Neuron (in vitro differentiated cells): ENCODE results near the gene CWC27.
A peak's percentile ranks its signal among the peaks of the same experiment; 100 is the strongest.

Experiments used
- H2AFZ ChIP-seq: one replicate; pipeline ENCODE4 v1.6.1; 2013; ENCODE audit warnings: low read depth, mild to moderate bottlenecking, inconsistent platforms, low read length, moderate library complexity
- H3K27me3 ChIP-seq: one replicate; pipeline ENCODE4 v1.6.1; 2013; ENCODE audit warnings: low read length; ENCODE audit not compliant: insufficient read depth
- H3K36me3 ChIP-seq: one replicate; pipeline ENCODE4 v1.6.1; 2013; ENCODE audit warnings: low read length; ENCODE audit not compliant: insufficient read depth
- H3K4me1 ChIP-seq: one replicate; pipeline ENCODE4 v1.6.1; 2013; ENCODE audit warnings: low read length; ENCODE audit not compliant: insufficient read depth
- H3K4me3 ChIP-seq: 2 replicates; pipeline ENCODE4 v1.5.1; 2013; ENCODE audit warnings: mild to moderate bottlenecking, low read length, moderate library complexity
- H3K9me3 ChIP-seq: one replicate; pipeline ENCODE4 v1.6.1; 2013; ENCODE audit warnings: low read length

Gene CWC27

GRCh38 chr5:65022932-65023331, 254.2 kb downstream of the CWC27 start:
- Histone ChIP-seq H3K27me3 (no peaks in the 10 kb centered on the region), H3K4me1 (peaks cover 3% of the 10 kb centered on the region), H3K9me3 (no peaks in the 10 kb centered on the region), H2AFZ (no peak overlapping the region), H3K36me3 (peaks cover 4% of the 10 kb centered on the region), H3K4me3 (no peak overlapping the region)

DNA sequence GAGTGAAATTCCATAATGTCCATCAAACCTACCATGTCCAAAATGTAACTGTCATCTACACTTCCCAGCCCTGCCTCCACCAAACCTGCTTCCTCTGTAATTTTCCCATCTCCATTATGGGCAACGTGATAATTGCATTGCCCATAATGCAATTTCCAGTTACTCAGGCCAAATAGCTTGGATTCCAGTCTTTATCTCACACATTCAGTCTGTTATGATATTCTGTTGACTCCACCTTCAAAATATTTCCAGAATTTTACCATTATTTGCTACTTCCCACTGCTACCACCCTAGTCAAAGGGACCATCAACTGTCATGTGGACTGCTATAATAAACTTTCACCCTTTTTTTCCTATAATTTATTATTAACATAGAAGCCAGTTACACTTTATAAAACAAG, 256.0 kb downstream of the CWC27 start:
- Histone ChIP-seq H3K36me3 (peaks cover 4% of the 10 kb centered on the region), H2AFZ (no peak overlapping the region), H3K4me3 (no peak overlapping the region), H3K27me3 (no peaks in the 10 kb centered on the region), H3K4me1 (peaks cover 11% of the 10 kb centered on the region), H3K9me3 (no peaks in the 10 kb centered on the region)

DNA sequence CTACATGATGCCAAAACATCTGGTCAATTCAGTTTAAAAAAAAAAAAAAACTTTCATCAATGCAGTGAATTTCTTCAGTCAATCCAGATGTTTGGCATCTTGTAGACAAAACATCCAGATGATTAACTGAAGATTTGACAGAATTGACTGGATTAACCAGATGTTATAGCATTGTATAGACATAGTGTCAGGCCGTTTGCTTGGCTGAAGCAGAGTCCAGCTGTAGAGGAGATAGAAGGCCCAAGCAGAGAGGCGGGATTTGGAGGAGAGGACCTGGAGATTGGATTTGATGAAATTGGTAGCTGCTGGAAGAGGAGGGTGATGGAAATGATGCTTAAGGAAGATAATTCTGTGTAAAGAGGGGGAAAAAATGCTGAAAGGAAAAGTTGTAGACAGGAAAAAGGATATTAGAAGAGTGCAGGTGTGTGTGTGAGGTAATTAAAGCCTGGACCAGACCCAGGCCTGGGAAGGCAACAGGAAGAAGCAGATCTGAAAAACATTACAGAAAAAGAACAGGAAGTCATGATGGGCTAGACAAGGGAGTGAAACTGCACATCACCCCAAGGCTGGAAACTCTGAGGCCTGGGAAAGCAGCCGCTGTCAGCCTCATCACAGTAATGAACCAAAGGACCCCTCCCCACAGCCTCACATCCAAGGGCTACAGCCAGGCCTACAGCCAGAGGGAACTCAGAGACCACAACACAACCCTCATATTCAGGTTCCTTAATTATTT, 258.3 kb downstream of the CWC27 start:
- Histone ChIP-seq H3K4me3 (no peak overlapping the region), H3K9me3 (no peaks in the 10 kb centered on the region), H2AFZ (no peak overlapping the region), H3K36me3 (no peaks in the 10 kb centered on the region), H3K27me3 (no peaks in the 10 kb centered on the region), H3K4me1 (peaks cover 11% of the 10 kb centered on the region)

DNA sequence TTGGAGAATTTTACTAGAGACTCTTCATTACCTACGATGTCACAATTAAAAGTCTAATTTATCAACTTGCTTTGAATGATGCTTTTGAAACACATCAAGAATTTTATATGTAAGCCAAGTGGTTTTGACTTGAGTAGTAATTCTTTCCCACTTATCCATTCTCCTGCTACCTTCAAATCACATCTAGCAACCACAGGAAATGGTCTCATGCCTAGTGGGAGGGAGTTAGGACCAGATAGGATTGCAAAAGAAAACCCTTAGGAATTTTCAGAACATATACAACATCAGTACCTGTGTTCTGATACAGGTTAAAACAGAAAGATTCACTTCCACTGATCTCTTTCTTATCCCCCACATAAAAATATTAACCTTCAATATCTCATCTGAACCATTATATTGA, 260.4 kb downstream of the CWC27 start:
- Histone ChIP-seq H3K36me3 (no peaks in the 10 kb centered on the region), H3K4me3 (no peak overlapping the region), H3K9me3 (no peaks in the 10 kb centered on the region), H2AFZ (no peak overlapping the region), H3K4me1 (peaks cover 11% of the 10 kb centered on the region), H3K27me3 (no peaks in the 10 kb centered on the region)

- Histone ChIP-seq H3K4me1 (peaks cover 11% of the 10 kb centered on the region), H2AFZ (no peak overlapping the region), H3K36me3 (no peaks in the 10 kb centered on the region), H3K4me3 (no peak overlapping the region), H3K9me3 (no peaks in the 10 kb centered on the region), H3K27me3 (no peaks in the 10 kb centered on the region)
Observed at GRCh38 chr5:65030056-65030455, 261.3 kb downstream of the CWC27 start.

DNA sequence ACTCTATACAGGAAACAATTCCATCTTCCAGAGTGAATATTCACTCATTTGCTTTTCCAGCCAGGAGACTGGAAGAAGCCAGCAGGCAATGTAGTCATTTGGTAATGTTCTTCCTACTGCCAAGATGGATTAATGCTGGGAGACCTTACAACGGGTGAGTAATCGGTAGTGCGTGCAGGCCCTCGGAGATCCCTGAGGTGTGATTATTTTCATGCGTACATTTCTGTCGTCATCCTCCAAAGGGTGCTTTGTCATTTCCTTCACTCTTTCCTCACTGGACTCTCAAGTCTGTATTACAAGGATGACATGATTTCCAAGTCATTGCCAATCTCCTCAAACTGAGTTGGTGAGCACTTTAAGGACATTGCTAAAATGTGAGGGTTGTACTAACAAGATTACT, 263.5 kb downstream of the CWC27 start:
- Histone ChIP-seq H3K36me3 (no peaks in the 10 kb centered on the region), H3K9me3 (no peaks in the 10 kb centered on the region), H2AFZ (no peak overlapping the region), H3K4me1 (peaks cover 17% of the 10 kb centered on the region), H3K27me3 (no peaks in the 10 kb centered on the region), H3K4me3 (no peak overlapping the region)

- H3K27me3 ChIP-seq = no peaks in the 10 kb centered on the region
- H3K4me1 ChIP-seq = peaks cover 6% of the 10 kb centered on the region
- H2AFZ ChIP-seq = peak overlapping the region; percentile 96
- H3K9me3 ChIP-seq = no peaks in the 10 kb centered on the region
- H3K4me3 ChIP-seq = no peak overlapping the region
- H3K36me3 ChIP-seq = no peaks in the 10 kb centered on the region
Observed at GRCh38 chr5:65034029-65034812, 265.5 kb downstream of the CWC27 start.

- Histone ChIP-seq H3K4me1 (peaks cover 6% of the 10 kb centered on the region), H2AFZ (peak overlapping the region; percentile 96), H3K36me3 (no peaks in the 10 kb centered on the region), H3K27me3 (no peaks in the 10 kb centered on the region), H3K9me3 (no peaks in the 10 kb centered on the region), H3K4me3 (peak overlapping the region; percentile 63)
Observed at GRCh38 chr5:65034813-65035209, 266.1 kb downstream of the CWC27 start.

GRCh38 chr5:65035211-65036206, 266.8 kb downstream of the CWC27 start:
- Histone ChIP-seq H3K4me3 (peak overlapping the region; percentile 63), H3K4me1 (peaks cover 6% of the 10 kb centered on the region), H3K36me3 (no peaks in the 10 kb centered on the region), H3K9me3 (no peaks in the 10 kb centered on the region), H2AFZ (peak overlapping the region; percentile 96), H3K27me3 (no peaks in the 10 kb centered on the region)

DNA sequence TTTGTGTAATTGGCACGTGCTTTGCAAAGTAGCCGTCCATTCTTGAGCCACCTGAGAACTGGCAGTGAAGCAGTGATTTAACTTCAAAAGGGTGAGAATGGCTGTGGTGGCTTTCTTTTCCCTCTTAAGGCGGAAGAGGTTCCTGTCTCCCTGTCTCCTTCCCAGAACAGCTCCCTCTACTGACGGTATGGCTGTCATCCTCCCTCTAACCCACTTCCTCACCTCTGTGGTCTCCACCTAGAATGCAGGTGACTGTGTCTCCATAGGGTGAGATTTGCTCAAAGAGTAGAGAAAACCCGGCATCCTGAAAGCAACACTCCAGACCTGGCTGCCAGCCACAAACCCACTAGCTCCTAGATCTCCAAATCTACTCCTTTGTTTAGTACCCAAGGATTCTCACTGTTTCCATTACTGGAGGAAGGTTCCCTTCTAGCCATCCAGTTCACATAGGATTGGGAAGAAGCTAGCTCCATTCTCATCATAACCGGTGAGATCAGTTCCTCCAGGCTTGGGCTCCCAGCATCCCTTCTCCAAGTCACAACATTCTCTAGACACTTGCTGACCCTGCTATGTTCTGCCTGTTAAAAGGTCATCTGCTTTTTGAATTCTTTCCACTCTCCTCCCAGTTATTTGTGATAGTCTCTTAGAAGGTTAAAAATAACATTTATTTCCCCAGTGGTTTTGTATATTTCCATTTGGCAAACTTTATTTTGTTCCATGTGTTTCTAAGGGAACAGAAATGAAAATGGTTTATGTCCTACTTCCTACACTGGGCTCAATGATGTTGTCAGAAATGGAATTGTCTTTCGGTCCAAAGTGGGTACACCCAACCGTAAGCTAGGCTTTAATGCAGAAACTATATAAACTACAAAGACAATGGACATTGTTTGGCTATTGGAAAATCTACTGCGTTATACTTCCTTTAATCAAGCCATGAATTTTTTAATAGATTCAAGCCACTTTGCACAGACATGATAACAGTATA, 269.4 kb downstream of the CWC27 start:
- peaks cover 6% of the 10 kb centered on the region for H3K4me1 ChIP-seq
- H2AFZ ChIP-seq = no peak overlapping the region
- no peaks in the 10 kb centered on the region for H3K9me3 ChIP-seq
- H3K4me3 ChIP-seq = no peak overlapping the region
- no peaks in the 10 kb centered on the region for H3K27me3 ChIP-seq
- no peaks in the 10 kb centered on the region for H3K36me3 ChIP-seq

GRCh38 chr5:65041296-65042158, 272.8 kb downstream of the CWC27 start:
- Histone ChIP-seq H3K36me3 (no peaks in the 10 kb centered on the region), H2AFZ (no peak overlapping the region), H3K27me3 (peaks cover 3% of the 10 kb centered on the region), H3K9me3 (no peaks in the 10 kb centered on the region), H3K4me3 (no peak overlapping the region), H3K4me1 (no peaks in the 10 kb centered on the region)
